Psoas muscle (tissue), 8 donors: ENCODE data around the gene RAD51B. TPM values are rescaled to one million over a fixed set of nuclear protein-coding genes. Genes with fewer than 3 reads are reported as not detected.

Experiments used
- ATAC-seq, 4 donors: fragments of 200-7000 bp; cut with Tn5 transposase; one replicate each; pipeline ENCODE4 v1.9.1; 2020; ENCODE audit warnings: moderate library complexity in 3 of 4, mild to moderate bottlenecking in 2 of 4
- DNase-seq, 2 donors: peaks; one replicate each; pipeline ENCODE4 v3.0.0-alpha.2; 2020
- H3K27ac ChIP-seq: fragments of 200-600 bp; one replicate; pipeline ENCODE4 v1.8.0; 2022
- H3K27me3 ChIP-seq, 3 donors: fragments of 200-600 bp in 1 of 3; one replicate each; pipeline versions ENCODE4 v1.6.1 to v1.8.0; 2013 to 2022; ENCODE audit warnings: low read length in 2 of 3, mild to moderate bottlenecking in 2 of 3, moderate library complexity in 1 of 3; ENCODE audit not compliant: insufficient read depth in 3 of 3
- H3K36me3 ChIP-seq, 2 donors: fragments of 200-600 bp in 1 of 2; one replicate each; pipeline versions ENCODE4 v1.6.1 to v1.8.0; 2013 to 2022; ENCODE audit warnings: low read depth in 1 of 2, mild to moderate bottlenecking in 1 of 2, moderate library complexity in 1 of 2; ENCODE audit not compliant: insufficient read depth in 1 of 2
- H3K4me1 ChIP-seq: fragments of 200-600 bp; one replicate; pipeline ENCODE4 v1.8.0; 2022
- H3K4me3 ChIP-seq: fragments of 200-600 bp; one replicate; pipeline ENCODE4 v1.8.0; 2022; ENCODE audit warnings: mild to moderate bottlenecking
- H3K9me3 ChIP-seq: fragments of 200-600 bp; one replicate; pipeline ENCODE4 v1.8.0; 2022
- CTCF ChIP-seq: fragments of 200-600 bp; IDR thresholded peaks from one replicate; pipeline ENCODE4 v1.8.0; 2022; ENCODE audit warnings: antibody characterized with exemption
- WGBS, 3 donors: extraction: QIAGEN DNeasy Blood & Tissue Kit; methylation state at CpG; one replicate each; pipeline versions ENCODE4 v1.1.6 to v1.1.7; 2013; 5-methylcytosine and 5-hydroxymethylcytosine counted together
- intact Hi-C, 2 donors: fragments of 100-400 bp; cut with DNase I; formaldehyde crosslinking; loops; one replicate each; pipeline versions ENCODE4 v1.11.0 to v1.14.2; 2022
- polyA plus RNA-seq, 3 donors: library from polyadenylated mRNA; stranded (reverse); fragments of 200-250 nt; gene quantifications; one replicate each; pipeline ENCODE4 v1.2.3, GENCODE V29; 2013
- total RNA-seq, 4 donors: library from RNA; stranded (reverse); fragmentation: NEBNext Ultra II Directional in 2 of 4; extraction: Animal tissue kit (Norgen Biotek cat#: 25700) in 2 of 4; gene quantifications; one replicate each; pipeline versions ENCODE4 v1.2.1 to v1.2.4, GENCODE V29; 2021 to 2023
- donor health status: healthy with polysubstance abuse.
- donor health status: DM: no; HTN: no; CAD: no; lungs with moderate emphysema.
- donor health status: Bipolar disorder and iron deficiency.
- donor health status: healthy.
- donor health status: DM: yes; HTN: yes; CAD: no.
- donor health status: DM: no; HTN: no; CAD: no.
- donor health status: DM: no; HTN: no; CAD: no.
- donor health status: DM: yes; HTN: yes; CAD: no.

RAD51B gene
- total and polyA plus RNA-seq, 7 donors = 0.60 to 7.2 (median 2.2) TPM

GRCh38 chr14:68676511-68676943, 856.9 kb downstream of the RAD51B start:
- no peak for ATAC-seq
- DNase-seq = no peak
- Histone ChIP-seq H3K36me3 (no peaks in the 10 kb centered on the region), H3K27me3 (no peaks in the 10 kb centered on the region), H3K4me3 (no peak overlapping the region), H3K9me3 (no peaks in the 10 kb centered on the region), H3K27ac (no peak overlapping the region), H3K4me1 (peaks cover 25% of the 10 kb centered on the region)
- TF ChIP-seq CTCF = no peak
- intact Hi-C loops = loop anchor here in 1 of 2 donors (5.0 kb wide), 1 partner anchor 154 kb away; no protein-coding TSS in a partner anchor
- 83 to 88% (median 88%) methylated on average over 11 of the region's 11 CpGs for WGBS, 3 donors

- no peaks in the 10 kb centered on the region for H3K9me3 ChIP-seq
- 83 to 88% (median 84%) methylated on average over 7 of the region's 7 CpGs for WGBS, 3 donors
- no peak for ATAC-seq
- no peaks in the 10 kb centered on the region for H3K36me3 ChIP-seq
- no peak for DNase-seq
- no peak overlapping the region for H3K4me3 ChIP-seq
- H3K4me1 ChIP-seq = peaks cover 25% of the 10 kb centered on the region
- H3K27ac ChIP-seq = no peak overlapping the region
- no peaks in the 10 kb centered on the region for H3K27me3 ChIP-seq
- intact Hi-C loops = loop anchor here in 1 of 2 donors (5.0 kb wide), 1 partner anchor 155 kb away; no protein-coding TSS in a partner anchor
- TF ChIP-seq CTCF = no peak
Observed at GRCh38 chr14:68677476-68677875, 857.9 kb downstream of the RAD51B start.

- WGBS, 3 donors = 93 to 96% (median 95%) methylated on average over 11 of the region's 11 CpGs
- intact Hi-C loops = loop anchor here in 1 of 2 donors (5.0 kb wide), 1 partner anchor 156 kb away; no protein-coding TSS in a partner anchor
- Histone ChIP-seq H3K9me3 (no peaks in the 10 kb centered on the region), H3K27me3 (no peaks in the 10 kb centered on the region), H3K4me1 (peaks cover 23% of the 10 kb centered on the region), H3K36me3 (no peaks in the 10 kb centered on the region), H3K27ac (no peak overlapping the region), H3K4me3 (no peak overlapping the region)
- ATAC-seq (no peak), DNase-seq (no peak)
- no peak for TF ChIP-seq CTCF
Observed at GRCh38 chr14:68677901-68678300, 858.3 kb downstream of the RAD51B start.

GRCh38 chr14:68678471-68678870, 858.9 kb downstream of the RAD51B start:
- intact Hi-C loops = loop anchor here in 1 of 2 donors (5.0 kb wide), 1 partner anchor 156 kb away; no protein-coding TSS in a partner anchor
- no peak for DNase-seq
- 95 to 100% (median 95%) methylated on average over 1 of the region's 1 CpG for WGBS, 3 donors
- H3K27ac ChIP-seq = no peak overlapping the region
- H3K9me3 ChIP-seq = no peaks in the 10 kb centered on the region
- TF ChIP-seq CTCF = no peak
- ATAC-seq = no peak
- peaks cover 24% of the 10 kb centered on the region for H3K4me1 ChIP-seq
- H3K27me3 ChIP-seq = no peaks in the 10 kb centered on the region
- no peak overlapping the region for H3K4me3 ChIP-seq
- no peaks in the 10 kb centered on the region for H3K36me3 ChIP-seq

GRCh38 chr14:68679301-68679700, 859.7 kb downstream of the RAD51B start:
- no peaks in the 10 kb centered on the region for H3K36me3 ChIP-seq
- intact Hi-C loops = loop anchor here in 1 of 2 donors (5.0 kb wide), 1 partner anchor 157 kb away; no protein-coding TSS in a partner anchor
- ATAC-seq (no peak), DNase-seq (no peak)
- H3K4me3 ChIP-seq = no peak overlapping the region
- H3K4me1 ChIP-seq = peaks cover 32% of the 10 kb centered on the region
- TF ChIP-seq CTCF = no peak
- no peaks in the 10 kb centered on the region for H3K9me3 ChIP-seq
- no peaks in the 10 kb centered on the region for H3K27me3 ChIP-seq
- no peak overlapping the region for H3K27ac ChIP-seq
